Right renal cortex interstitium (tissue), 3 donors: ENCODE data around the gene FAM118B. TPM values are rescaled to one million over a fixed set of nuclear protein-coding genes. Genes with fewer than 3 reads are reported as not detected.
"Not testable (repeated sequence)": the region's sequence is repeated elsewhere in the genome, so short reads cannot be mapped to it uniquely, and the experiment has no call there.

Source experiments
- DNase-seq, 3 donors: peaks; one replicate each; pipeline ENCODE4 v3.0.0-alpha.2; 2013; ENCODE audit warnings: low read depth in 3 of 3, low spot score in 2 of 3
- polyA plus RNA-seq, 3 donors: library from polyadenylated mRNA; unstranded; fragments of 120-200 nt; gene quantifications; one replicate each; pipeline ENCODE4 v1.2.1, GENCODE V29; 2013; ENCODE audit not compliant: insufficient read length in 3 of 3

FAM118B gene
- polyA plus RNA-seq, 3 donors: 29.0 to 31.6 (median 30.6) TPM

DNA sequence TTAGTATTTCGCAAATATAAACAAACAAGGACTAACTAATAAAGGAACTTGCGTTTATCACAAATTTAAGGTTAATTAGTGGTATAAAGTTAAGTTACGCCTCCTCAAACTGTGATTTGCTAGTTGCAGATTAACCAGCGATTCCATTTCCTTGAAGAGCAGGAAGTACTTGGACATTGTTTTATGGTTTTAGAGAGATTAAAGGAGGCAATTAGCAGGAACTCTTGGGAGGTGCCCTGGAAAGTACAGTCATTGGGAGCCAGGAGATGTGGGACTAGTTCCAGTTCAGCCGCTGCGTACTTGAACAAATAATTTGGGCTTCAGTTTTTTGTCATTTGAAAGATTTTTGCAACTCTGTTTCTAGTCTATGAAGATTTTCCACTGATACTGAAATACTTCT lies 3.3 kb downstream of the FAM118B start:
- DNase-seq: no peak

- DNase-seq: no peak
Measured at GRCh38 chr11:126216526-126217305, 5.1 kb downstream of the FAM118B start.

DNA sequence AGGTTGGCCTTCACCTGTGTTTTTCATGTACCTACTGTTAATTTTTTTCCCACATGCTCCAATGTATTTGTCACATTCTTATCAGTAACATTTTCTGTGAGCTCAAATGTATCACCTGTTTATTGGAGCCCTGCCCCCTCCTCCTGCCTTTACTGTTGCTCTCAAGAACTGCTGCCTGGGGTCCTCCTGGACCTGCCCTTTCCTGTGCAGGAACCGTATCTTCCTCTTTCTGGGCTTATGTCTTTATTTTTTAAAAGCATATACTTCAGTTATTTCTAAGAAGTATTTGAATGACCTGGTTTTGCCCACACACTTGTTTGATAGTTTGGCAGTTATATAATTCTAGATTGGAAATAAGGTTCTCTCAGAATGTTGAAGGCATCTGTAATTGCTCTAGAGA lies 5.9 kb downstream of the FAM118B start:
- DNase-seq: no peak

DNA sequence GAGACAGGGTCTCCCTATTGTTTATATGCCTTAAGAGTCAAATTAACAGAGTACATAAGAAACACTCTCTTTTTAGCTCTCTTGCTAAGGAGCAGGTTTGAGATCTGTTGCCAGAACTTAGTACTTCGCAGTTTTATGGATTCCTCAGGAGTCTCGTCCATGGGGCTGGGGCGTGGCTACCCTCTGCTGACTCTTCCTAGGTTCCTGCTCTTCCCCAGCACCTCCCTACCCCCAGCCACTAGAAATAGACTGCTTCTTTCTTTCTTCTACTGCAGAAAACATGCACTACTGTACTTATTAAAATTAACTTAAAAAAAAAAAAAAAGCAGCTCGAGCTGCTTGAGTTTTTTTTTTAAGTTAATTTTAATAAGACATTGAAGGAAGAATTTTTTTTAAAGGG lies 8.0 kb downstream of the FAM118B start:
- DNase-seq: no peak

- no peak for DNase-seq
Measured at GRCh38 chr11:126224647-126225294, 13.2 kb downstream of the FAM118B start.

DNA sequence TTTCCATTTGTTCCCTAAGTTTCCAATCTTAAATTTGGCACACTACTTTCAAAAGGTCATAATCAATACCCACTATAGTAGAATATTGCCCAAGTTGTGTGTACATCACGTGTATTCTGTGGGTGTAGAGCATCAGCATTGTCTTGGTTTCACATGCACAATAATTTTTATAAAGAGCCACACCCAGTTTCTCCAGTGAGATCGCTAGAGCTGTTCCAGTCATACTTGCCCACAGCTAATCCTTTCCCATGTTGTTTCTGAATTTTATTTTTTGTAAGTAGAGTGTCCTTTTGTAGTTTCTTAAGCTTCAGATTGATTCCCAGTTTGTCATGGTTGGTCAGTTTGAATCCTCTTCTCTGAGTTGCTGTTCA lies 13.7 kb downstream of the FAM118B start:
- no peak for DNase-seq

- no peak for DNase-seq
Measured at GRCh38 chr11:126226334-126227084, 14.9 kb downstream of the FAM118B start.

GRCh38 chr11:126229858-126230540 lies 18.4 kb downstream of the FAM118B start:
- no peak for DNase-seq

DNA sequence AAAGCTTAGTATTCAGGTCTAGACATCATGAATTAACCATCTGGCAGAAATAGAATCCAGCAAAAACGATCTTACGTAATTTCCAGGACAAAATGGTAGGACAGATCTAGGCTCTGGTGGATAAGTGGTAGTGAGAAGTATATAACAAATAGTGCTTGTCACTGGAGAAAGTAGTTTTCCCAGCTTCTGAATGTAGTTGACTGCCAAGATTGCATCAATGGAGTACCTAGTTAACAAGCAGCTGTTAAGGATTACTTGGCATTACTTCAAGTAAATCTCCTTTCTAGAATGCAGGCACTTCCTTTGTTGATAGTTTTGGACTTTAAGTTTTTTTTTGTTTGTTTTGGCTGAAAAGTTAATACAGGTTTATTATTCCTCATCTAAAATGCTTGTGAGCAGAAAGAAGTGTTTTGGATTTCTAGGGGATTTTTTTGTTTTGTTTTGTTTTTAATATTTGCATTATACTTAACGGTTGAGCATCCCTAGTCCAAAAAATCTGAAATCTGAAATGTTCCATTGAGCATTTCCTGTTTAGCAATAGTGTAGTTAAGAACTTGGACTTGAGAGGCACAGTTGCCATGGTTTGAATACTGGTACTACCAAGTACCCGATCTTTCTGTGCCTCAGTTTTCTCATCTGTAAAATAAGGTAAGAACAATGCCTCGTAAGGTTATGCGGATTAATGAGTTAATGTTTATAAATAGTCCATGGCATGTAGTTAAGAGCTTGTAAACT lies 20.3 kb downstream of the FAM118B start:
- DNase-seq: no peak

DNA sequence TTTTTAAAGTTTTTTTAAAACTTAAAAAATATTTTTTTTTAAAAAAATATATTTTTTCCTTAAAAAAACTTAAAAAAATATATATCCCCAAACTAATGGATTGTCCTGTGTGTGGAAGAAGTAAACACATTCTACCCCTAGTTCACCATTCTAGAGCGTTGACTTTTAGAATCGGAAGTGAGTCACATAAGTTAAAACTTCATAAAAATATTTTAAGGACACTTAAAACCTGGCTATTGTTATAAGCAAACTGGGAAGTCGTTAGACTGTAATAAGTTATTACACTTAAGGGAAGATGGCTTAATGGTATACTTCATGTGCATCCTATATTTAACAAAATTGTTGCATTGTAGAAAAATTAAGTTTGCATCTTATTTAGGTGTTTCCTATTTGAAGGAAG lies 21.1 kb downstream of the FAM118B start:
- no peak for DNase-seq

DNA sequence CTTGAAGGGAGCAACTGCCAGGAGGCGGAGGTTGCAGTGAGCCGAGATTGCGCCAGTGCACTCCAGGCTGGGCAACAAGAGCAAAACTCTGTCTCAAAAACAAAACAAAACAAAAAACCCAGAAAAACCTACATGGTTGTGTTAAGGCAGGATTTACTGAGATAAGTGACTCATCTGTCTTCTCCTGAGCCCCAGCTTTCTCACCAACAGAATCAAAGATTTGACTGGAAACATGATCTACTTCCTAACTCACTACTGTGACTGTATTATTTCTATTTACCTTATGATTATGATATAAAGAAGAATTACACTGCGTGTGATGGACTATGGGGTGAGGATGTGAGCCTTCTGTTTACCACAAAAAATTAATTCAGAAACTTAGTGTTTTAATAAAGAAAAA lies 21.8 kb downstream of the FAM118B start:
- no peak for DNase-seq

GRCh38 chr11:126246636-126247035 lies 35.1 kb downstream of the FAM118B start:
- DNase-seq: no peak

DNA sequence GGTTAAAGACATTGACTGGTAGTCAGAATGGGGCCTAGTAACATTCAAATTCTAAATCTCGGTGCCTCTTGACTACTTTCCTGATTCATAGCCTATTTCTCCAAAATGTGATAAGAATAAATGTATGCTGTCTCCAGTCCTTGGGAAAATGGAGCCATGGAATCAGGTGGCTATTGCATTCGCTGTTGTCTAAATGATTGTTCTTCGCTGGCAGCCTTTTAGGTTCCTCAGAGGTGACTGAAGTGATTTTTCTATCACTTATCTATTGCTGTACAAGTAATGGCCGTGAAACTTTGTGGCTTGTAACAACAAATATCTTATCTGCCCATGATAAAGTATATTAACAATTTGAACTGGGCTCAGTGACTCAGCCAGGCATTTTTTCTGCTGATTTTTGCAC lies 41.7 kb downstream of the FAM118B start:
- no peak for DNase-seq

- DNase-seq: no peak
Measured at GRCh38 chr11:126254819-126255218, 43.2 kb downstream of the FAM118B start.

GRCh38 chr11:126255507-126255906 lies 43.9 kb downstream of the FAM118B start:
- not testable (repeated sequence) for DNase-seq

DNA sequence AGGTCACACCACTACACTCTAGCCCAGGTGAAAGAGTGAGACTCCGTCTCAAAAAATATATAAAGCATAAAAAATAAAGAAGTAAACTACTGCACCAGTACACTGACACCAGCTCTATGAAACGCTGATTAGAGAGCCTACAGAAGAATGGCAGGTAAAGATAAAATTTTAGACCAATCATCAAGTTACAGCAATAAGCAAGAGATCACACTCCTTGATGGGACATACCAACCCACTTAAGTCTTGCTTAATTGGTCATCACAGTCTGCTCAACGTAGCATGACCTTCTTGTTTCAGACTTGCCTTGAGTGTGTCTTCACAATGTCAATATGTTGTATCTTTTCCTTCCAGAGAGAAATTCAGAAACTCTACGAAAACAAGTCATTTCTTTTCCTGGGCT lies 44.6 kb downstream of the FAM118B start:
- no peak for DNase-seq

- no peak for DNase-seq
Measured at GRCh38 chr11:126257144-126257543, 45.6 kb downstream of the FAM118B start.

- DNase-seq: no peak
Measured at GRCh38 chr11:126257764-126258163, 46.2 kb downstream of the FAM118B start.

DNA sequence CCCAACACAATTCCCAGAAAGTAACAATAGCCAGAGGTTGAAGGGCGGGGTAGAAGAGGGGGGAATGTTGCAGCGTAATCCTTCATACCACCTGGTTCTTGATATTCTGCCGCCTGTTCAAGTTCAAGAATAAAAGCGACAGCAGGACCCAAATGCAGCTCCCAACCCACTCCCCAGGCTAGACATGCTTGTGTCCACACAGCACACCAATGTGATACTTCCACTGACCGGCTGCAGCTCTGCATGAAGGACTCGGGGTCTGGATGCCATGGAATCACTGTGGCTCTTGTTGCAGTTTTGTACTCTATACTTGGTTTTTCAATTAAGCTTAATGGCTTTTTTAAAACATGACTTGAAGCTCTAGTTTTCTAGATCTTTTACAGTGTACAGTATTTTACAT lies 50.6 kb downstream of the FAM118B start:
- DNase-seq: no peak

DNA sequence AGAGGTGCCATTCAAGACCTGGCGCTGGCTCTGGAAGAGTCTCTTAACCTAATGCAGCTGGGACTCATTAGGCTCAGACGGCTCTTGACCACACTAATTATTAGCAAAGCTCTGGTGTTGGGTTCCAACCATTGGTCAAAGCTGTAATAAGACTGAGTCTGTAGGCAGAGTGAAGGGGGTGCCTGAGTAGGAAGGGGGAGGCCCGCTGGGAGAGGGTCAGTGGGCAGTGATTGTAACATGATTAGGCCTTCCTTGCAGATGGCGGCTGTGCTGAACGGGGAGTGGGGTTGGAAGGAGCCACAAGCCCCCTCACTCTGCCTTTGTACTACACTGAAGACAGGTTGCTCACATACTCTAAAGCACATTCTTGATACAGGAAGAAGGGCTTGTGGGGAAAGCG lies 51.9 kb downstream of the FAM118B start:
- no peak for DNase-seq

DNA sequence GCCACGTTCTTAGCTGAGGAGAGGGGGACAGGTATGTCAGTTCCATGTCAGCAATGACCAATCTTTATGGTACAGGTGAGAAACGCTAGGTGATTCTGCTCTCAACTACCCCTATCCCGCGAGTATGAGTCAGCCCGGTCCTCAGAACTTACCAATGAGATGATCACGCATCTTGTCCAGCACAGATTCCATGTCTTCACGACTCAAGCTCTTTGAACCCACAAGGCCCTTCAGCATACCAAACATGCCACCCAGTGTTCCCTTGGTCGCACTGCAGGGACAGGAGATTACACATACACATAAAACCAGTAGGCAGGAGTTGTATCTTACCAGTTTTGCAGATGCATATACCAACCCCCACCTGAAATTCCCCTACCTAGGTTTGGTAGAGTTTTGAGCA lies 54.2 kb downstream of the FAM118B start:
- DNase-seq: no peak
